GM13977 (cell line): Measurements from ENCODE around the gene SRCAP.

ENCODE experiments used
- DNase-seq: peaks from one replicate; pipeline ENCODE4 v3.0.0; 2012; ENCODE audit warnings: low spot score
- CTCF ChIP-seq: IDR thresholded peaks from 2 replicates; pipeline ENCODE4 v1.5.1; 2012; ENCODE audit warnings: mild to moderate bottlenecking, control low read depth; ENCODE audit not compliant: insufficient read depth; ENCODE audit errors: extremely low read depth, missing control alignments
- in situ Hi-C: fragments of 300-500 bp; cut with MboI; formaldehyde crosslinking; loops from one replicate; pipeline ENCODE4 v1.12.0; 2022; ENCODE audit warnings: low sequenced_read_pairs, low pct_unique_long_range_greater_than_20kb, mixed read lengths, inconsistent platforms; ENCODE audit not compliant: unreplicated experiment

The SRCAP gene

GRCh38 chr16:30740364-30741251 is 41.6 kb downstream of the SRCAP start:
- no peak for DNase-seq
- in situ Hi-C loops = no loop called here
- TF ChIP-seq CTCF = no peak

- no peak for DNase-seq
- in situ Hi-C loops = no loop called here
- no peak for TF ChIP-seq CTCF
Observed at GRCh38 chr16:30741461-30741914, 42.5 kb downstream of the SRCAP start.

GRCh38 chr16:30743716-30744115 is 44.7 kb downstream of the SRCAP start:
- no peak for DNase-seq
- in situ Hi-C loops = no loop called here
- no peak for TF ChIP-seq CTCF

DNA sequence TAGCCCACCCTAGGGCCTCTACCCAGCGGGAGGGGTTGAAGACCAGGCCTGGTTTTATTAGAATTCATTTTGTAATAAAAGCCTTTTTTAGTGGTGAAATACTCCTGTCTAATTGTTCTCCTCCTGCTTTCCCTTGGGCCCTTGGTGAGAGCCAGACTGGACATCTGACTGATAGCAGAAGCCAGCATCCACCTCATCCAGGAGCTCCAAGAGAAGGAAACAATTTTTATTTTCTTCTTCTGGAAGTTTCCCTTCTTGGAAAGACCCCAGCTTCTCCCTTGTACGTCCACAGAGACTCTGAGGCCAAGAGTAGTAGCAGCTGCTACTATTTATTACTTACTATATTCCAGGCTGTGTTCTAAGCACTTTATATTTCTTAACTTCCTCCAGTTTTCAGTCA is 45.2 kb downstream of the SRCAP start:
- DNase-seq = no peak
- in situ Hi-C loops = no loop called here
- no peak for TF ChIP-seq CTCF

- no peak for DNase-seq
- no peak for TF ChIP-seq CTCF
- in situ Hi-C loops = no loop called here
Observed at GRCh38 chr16:30745082-30745481, 46.1 kb downstream of the SRCAP start.

DNA sequence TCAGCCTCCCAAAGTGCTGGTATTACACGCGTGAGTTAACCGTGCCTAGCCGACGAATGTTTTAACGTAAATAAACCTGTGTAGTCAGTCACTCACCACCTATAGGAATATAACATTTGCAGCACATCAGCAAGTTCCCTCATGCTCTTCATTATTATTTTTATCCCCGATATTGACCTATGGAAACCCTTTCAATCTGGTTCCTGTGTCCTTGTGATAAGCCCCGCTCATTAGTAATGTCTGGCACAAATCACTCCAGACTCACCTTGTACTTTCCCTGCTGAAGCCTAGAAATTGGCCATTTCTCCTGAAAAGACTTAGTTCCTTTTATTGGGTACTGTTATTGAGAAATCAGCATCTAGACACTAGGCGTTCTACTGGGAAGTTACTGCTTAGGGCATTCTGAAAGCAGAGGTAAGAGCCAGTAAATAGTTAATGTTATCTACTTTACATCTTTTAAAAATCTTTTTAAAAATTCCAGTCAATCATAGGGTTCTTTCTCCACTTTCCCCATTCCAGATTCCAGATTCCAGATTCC is 47.7 kb downstream of the SRCAP start:
- TF ChIP-seq CTCF = no peak
- DNase-seq = no peak
- in situ Hi-C loops = no loop called here
